LoVo (cell line): ENCODE results near the gene EP400.
"Not testable (repeated sequence)": the region's sequence is repeated elsewhere in the genome, so short reads cannot be mapped to it uniquely, and the experiment has no call there.

Experiments
- DNase-seq: peaks from one replicate; pipeline ENCODE4 v3.0.0-alpha.2; 2016; ENCODE audit warnings: low spot score

EP400 gene

GRCh38 chr12:132069336-132069985 is 119.7 kb downstream of the EP400 start:
- DNase-seq, result no peak

DNA sequence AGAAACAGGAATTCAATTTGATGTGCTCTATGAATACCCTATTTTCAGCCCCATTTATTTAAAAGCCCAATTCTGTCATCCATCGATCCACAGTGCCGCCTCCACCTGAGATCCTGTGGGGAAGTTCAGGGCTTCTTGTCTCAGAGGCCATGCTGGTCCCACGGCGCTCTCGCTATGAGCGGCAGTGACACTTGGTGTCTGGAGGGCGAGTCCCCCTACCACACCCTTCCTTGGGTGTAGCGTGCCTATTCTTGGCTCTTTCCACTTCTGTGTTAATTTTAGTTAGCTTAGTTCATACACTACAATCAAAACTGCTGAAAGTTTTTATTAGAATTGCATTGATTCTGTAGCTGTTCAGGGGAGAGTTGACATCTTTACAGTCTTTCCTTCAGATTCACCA is 120.6 kb downstream of the EP400 start:
- DNase-seq, result no peak

DNA sequence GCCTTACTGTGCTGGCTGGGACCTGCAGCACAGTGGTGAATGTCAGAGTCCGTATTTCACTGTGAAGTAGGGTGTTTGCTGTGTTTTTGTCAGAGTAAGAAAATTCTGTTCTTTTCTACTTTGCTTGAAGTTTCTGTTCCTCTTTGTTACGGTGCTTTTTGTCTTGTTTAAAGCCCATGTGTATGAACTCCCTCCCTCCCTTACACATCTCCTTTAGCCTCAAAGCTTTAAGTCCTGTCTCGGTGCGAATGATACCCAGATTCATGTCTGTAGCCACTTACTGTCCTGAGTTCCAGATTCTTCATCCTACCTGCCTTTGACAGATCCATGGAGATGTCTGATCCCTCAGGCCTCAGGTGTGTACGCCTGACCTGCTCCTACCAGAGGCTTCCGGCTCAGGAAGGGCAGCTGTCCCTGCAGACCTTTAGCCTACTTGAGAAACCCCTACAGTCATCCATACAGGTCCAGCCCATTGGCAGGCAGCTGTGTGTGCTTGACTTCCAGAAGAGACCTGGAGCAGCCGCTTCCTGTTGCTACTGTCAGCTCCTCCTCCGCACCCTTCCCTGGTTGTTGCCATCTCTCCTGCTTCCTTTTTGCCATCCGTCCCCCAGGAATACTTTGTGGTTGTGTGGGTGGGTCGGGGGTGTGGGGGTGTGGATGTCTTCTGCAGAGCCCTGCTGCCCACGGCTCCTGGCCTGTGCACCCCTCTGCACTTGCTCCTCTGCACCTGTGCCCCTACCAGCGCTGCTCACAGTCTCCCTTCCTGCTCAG is 121.5 kb downstream of the EP400 start:
- no peak for DNase-seq

DNA sequence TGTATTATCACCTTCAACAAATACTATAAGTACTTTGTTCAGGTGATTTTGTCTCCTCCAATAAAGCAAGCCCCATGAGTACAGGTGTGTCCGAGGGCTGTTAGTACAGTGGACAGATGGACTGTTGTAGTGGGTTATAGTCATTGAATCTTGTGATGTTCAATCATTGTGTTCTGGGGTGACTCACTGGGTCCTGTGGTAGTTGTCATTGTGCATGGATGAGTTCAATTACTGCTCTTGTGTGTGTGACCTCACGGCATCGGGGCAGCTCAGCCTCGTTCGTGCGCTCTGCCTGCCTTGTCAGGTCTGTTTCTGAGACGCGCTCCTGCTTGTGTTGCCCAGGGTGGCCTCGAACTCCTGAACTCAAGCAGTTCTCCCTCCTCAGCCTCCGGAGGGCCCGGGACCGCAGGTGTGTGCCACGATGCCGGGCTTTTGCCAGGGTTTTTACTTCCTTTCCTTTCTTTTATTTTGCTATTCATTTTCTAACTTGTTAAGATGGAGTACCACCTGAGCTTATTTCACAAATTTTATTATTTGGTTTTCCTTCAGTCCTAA is 122.2 kb downstream of the EP400 start:
- no peak for DNase-seq

GRCh38 chr12:132074216-132074615 is 124.5 kb downstream of the EP400 start:
- DNase-seq, result no peak

DNA sequence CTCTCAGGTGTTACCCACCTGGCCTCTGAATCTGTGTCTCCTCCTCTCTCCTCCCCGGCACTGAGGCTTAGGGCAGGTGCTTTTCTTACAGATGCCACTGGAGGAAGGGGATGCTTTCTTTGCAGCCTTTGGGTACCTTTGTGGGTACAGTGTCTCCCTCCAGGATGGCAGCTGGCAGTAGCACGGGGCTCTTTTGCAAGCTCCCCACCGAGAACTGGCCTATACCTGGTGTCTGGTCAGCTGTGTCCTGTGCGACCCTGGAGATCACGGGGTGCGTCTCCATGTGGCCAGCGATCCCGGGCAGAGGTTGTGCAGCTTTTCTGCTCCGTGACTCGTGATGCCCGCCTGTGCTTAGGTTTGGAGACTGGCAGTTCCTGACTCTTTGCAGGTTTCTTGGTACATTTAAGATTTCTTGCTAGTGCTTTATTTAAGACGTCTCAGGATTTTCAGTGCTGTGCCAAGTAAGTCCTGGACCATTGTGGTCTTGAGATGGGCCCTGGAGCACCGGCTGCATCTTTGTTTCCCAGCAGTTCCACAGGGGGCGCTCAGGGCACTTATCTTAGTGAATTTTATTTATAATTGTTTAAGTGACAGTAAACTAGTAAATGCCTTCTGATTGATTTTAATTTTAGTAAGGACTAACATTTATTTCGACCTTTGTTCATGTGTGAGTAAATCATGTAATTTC is 125.4 kb downstream of the EP400 start:
- DNase-seq, result no peak

DNA sequence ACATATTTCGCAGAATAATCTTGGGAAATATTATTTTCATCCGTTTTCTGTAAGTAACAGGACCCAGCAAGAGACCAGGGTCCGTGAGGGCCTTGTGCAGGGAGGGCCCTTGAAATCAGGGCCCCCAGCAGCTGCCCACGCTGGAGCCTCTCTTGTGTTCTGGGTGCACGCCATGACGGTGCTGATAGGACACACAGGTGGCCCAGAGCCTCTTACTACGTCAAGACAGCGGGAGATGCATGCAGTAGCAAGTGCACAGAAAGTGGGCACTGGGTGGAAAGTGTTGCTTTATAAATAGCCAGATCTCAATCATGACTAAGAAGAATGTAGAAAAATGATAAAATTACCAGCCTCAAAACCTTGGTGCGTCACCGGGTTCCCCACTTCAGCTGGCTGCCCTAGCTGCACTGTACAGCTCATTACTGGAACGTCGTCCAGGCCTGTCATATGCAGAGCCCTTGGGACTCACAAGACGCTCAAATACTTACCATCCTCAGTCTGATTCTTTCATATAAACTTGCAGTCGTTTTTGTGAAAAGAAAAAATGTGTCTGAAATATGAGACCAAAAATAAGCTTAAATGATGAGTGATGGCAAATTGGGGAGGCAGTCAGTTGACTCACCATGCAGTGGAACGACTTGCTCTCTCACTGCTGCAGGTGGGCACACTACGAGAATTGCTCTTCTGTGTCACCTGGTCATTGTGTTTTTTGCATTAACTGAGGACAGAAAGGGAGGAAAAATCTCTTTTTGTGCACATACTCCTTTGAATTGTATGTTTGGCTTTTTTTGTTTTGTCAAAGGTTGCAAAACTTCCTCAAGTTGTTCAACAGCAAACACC is 126.2 kb downstream of the EP400 start:
- DNase-seq, result no peak

GRCh38 chr12:132076711-132077110 is 127.0 kb downstream of the EP400 start:
- DNase-seq, result no peak

DNA sequence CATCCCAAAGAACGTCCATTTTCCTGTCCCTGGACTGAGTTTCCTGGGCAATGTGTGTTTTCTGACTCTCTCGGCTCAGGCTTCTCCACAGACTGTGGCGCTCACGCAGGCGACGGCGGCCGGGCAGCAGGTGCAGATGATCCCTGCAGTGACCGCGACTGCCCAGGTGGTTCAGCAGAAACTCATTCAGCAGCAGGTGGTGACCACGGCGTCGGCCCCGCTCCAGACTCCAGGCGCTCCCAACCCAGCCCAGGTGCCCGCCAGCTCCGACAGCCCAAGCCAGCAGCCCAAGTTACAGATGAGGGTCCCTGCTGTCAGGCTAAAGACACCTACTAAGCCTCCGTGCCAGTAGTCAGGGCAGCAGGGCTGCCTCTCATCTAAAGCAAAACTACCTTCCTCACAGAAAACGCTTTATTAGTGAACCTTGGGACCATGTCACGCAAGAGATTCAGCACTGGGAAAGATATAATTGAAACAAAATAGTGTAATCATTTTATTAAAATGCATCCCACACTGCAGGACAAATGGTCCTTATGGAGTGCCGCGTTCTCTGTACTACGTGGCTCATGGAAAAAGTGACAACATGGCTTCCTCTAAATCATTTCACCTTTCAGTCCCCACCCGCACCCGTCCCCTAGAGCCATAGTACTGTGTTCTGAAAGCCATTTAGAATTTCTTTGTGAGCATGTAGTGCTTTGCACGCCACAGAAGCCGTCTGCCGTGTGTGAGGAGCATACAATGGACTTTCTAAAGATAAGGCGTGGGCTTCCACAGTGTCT is 127.8 kb downstream of the EP400 start:
- no peak for DNase-seq

- DNase-seq, result no peak
These were observed 128.4 kb downstream of the EP400 start for GRCh38 chr12:132078190-132078589.

- DNase-seq, result no peak
These were observed 129.5 kb downstream of the EP400 start for GRCh38 chr12:132079200-132079599.

GRCh38 chr12:132079695-132080094 is 130.0 kb downstream of the EP400 start:
- DNase-seq, result no peak

DNA sequence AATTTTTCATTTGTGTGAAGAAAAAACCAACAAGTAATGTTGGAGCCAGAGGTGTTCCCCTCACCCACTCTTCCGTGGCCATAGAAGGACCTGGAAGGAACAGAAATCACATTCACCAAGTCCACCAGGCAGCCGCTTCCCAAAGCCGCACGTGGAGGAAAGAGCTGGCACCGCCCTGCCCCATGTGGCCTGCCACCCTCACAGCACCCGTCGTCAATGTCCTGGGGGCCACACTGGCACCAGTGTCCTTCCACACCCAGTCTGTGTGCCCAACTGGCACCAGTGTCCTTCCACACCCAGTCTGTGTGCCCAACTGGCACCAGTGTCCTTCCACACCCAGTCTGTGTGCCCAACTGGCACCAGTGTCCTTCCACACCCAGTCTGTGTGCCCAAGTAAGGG is 130.8 kb downstream of the EP400 start:
- not testable (repeated sequence) for DNase-seq

GRCh38 chr12:132081423-132081822 is 131.7 kb downstream of the EP400 start:
- no peak for DNase-seq

- no peak for DNase-seq
These were observed 133.8 kb downstream of the EP400 start for GRCh38 chr12:132083614-132083940.

DNA sequence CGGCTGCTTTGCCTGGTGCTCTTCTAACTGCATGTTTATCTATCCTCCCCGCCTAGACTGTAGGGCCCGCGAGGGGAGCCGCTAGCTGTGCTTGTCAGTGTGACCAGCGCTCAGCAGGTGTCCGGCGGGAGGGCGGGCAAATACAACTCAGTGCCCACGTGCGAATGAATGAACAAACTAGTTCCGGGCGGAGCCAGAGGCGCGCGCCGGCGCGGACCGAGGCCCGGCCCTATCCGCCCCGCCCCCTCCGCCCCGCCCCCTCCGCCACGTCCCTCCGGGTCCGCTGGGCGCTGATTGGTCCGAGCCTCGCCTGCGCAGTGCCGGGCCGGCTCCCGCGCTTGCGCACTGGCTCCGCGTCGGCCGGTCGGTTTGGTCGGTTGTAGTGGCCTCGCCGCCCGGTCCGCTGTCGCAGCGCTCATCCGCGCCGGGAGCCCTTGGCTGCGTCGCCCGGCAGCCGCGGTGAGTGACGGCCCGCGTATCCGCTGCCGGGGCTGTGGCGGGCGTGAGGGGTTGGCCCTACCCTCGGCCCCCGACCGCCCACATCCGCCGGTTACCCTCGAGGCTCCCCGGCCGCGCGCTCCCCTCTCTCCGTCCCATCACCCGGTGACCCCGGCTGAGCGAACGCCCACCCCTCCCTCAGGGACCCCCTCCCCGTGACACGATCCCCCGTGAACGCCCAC is 134.3 kb downstream of the EP400 start:
- peak; percentile 95 for DNase-seq

- no peak for DNase-seq
These were observed 135.0 kb downstream of the EP400 start for GRCh38 chr12:132084621-132085290.

DNA sequence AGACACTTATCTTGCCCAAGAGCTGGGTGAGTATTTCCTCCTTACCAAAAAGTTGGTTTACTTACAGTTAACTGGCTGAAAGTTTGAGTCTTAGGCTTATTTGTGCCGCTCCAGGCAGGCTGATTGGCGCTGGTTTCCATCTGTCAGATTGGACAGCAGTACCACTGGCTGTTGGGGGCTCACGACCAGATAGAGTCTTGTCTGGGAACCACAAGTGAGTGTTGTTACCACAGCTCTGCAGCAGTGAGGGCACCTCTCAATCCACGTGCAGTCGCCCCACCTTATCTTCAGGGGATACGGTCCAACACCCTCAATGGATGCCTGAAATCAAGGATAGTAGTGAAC is 135.5 kb downstream of the EP400 start:
- no peak for DNase-seq

- no peak for DNase-seq
These were observed 139.7 kb downstream of the EP400 start for GRCh38 chr12:132089407-132089910.

DNA sequence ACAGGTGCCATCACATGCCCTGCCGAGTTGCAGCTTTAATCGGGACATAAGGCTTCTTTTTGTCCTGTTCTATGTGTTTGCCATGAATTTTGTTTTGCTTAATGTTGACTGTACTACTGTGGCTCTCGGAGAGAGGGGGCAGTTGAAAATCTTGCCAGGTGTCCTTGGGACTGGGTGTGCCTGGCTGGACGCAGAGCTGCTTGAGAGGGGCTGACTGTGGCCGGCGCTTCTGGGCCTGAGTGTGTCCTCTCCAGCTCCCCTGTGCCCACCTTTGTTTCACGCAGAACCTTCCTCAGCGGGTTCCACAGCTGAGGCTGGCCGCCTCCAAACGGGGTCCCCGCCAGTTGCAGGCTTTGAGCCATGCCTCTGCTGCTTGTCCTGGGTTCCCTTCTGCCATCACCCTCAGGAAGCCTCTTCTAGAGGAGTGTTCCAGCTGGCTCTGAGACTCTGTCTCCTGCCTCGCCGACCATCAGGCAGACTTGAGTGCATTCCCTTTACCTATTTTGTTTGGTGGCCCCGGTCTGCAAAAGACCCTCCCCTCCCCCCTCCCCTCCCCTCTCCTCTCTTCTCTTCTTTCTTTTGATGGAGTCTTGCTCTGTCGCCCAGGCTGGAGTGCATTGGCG is 144.6 kb downstream of the EP400 start:
- no peak for DNase-seq
